A673 (cell line): ENCODE data around the gene UBA52. TPM values are rescaled to one million over a fixed set of nuclear protein-coding genes. Genes with fewer than 3 reads are reported as not detected.
"Not testable (repeated sequence)": the region's sequence is repeated elsewhere in the genome, so short reads cannot be mapped to it uniquely, and the experiment has no call there.

ENCODE experiments used
- BruUV-seq: library from RNA; stranded (reverse); fragments of 400-500 nt; replicated peaks from 2 replicates; lab custom pipeline; 2021; lab: Mats Ljungman, UMichigan
- CTCF ChIA-PET: fragments of 300-600 bp; sonication (Branson Sonifier 250); formaldehyde crosslinking; loops from one replicate; lab custom pipeline; 2022; ENCODE audit warnings: antibody characterized with exemption; lab: Charles Lee
- POLR2A ChIA-PET: fragments of 300-600 bp; sonication (Branson Sonifier 250); formaldehyde crosslinking; loops from one replicate; lab custom pipeline; 2022; ENCODE audit warnings: antibody characterized with exemption; ENCODE audit not compliant: low non-redundant PET; lab: Charles Lee
- DNase-seq: peaks from one replicate; pipeline ENCODE4 v3.0.0-alpha.2; 2015; ENCODE audit warnings: low spot score
- H3K27ac ChIP-seq: fragments of 200-600 bp; sonication (generic); 2 replicates; pipeline ENCODE4 v1.5.1; 2016; ENCODE audit warnings: mixed run types, low read depth, mild to moderate bottlenecking, mixed read lengths, antibody characterized with exemption, low read length; ENCODE audit not compliant: poor library complexity, severe bottlenecking
- H3K27me3 ChIP-seq: fragments of 200-600 bp; sonication (generic); replicated peaks from 2 replicates; pipeline ENCODE4 v1.6.1; 2017; ENCODE audit warnings: mixed run types, low read depth, mild to moderate bottlenecking, mixed read lengths, antibody characterized with exemption, low read length; ENCODE audit not compliant: insufficient read depth, poor library complexity
- H3K36me3 ChIP-seq: fragments of 200-600 bp; sonication (generic); 2 replicates; pipeline ENCODE4 v1.6.1; 2016; ENCODE audit warnings: mixed run types, mild to moderate bottlenecking, mixed read lengths, antibody characterized with exemption, low read length; ENCODE audit not compliant: insufficient read depth, poor library complexity, severe bottlenecking
- H3K4me1 ChIP-seq: fragments of 200-600 bp; sonication (generic); 2 replicates; pipeline ENCODE4 v1.6.1; 2017; ENCODE audit warnings: mixed run types, mild to moderate bottlenecking, mixed read lengths, antibody characterized with exemption, low read length; ENCODE audit not compliant: insufficient read depth, poor library complexity, severe bottlenecking
- H3K4me3 ChIP-seq: fragments of 200-600 bp; sonication (generic); 2 replicates; pipeline ENCODE4 v1.5.1; 2016; ENCODE audit warnings: low read depth, mixed run types, mild to moderate bottlenecking, mixed read lengths, low read length; ENCODE audit not compliant: poor library complexity, severe bottlenecking
- H3K9me3 ChIP-seq: fragments of 200-600 bp; sonication (generic); 2 replicates; pipeline ENCODE4 v1.6.1; 2016; ENCODE audit warnings: mixed run types, low read depth, mild to moderate bottlenecking, mixed read lengths, antibody characterized with exemption, low read length; ENCODE audit not compliant: poor library complexity, severe bottlenecking
- EZH2 ChIP-seq: fragments of 200-600 bp; sonication (generic); IDR thresholded peaks from 2 replicates; pipeline ENCODE4 v1.6.1; 2017; ENCODE audit warnings: borderline replicate concordance, low read depth, mild to moderate bottlenecking, mixed read lengths, antibody characterized with exemption, low read length; ENCODE audit not compliant: poor library complexity, severe bottlenecking
- intact Hi-C: fragments of 100-400 bp; cut with micrococcal nuclease; formaldehyde crosslinking; loops from one replicate; pipeline ENCODE4 v1.10.0; 2022; ENCODE audit not compliant: unreplicated experiment
- total RNA-seq: library from RNA; stranded (reverse); gene quantifications from 2 replicates; pipeline ENCODE4 v1.2.3, GENCODE V29; 2021
- TF ChIP-seq, protein P1 (sequence below): fragments of 300-800, 200-600 bp; sonication (generic); conservative IDR thresholded peaks from 2 replicates; pipeline ENCODE4 v1.5.1; 2017; ENCODE audit warnings: low read depth, mild to moderate bottlenecking, antibody characterized with exemption, low read length, moderate library complexity, mixed read lengths

The UBA52 gene
- total RNA-seq, 1 experiment from 2014 or later = 1,348 TPM

DNA sequence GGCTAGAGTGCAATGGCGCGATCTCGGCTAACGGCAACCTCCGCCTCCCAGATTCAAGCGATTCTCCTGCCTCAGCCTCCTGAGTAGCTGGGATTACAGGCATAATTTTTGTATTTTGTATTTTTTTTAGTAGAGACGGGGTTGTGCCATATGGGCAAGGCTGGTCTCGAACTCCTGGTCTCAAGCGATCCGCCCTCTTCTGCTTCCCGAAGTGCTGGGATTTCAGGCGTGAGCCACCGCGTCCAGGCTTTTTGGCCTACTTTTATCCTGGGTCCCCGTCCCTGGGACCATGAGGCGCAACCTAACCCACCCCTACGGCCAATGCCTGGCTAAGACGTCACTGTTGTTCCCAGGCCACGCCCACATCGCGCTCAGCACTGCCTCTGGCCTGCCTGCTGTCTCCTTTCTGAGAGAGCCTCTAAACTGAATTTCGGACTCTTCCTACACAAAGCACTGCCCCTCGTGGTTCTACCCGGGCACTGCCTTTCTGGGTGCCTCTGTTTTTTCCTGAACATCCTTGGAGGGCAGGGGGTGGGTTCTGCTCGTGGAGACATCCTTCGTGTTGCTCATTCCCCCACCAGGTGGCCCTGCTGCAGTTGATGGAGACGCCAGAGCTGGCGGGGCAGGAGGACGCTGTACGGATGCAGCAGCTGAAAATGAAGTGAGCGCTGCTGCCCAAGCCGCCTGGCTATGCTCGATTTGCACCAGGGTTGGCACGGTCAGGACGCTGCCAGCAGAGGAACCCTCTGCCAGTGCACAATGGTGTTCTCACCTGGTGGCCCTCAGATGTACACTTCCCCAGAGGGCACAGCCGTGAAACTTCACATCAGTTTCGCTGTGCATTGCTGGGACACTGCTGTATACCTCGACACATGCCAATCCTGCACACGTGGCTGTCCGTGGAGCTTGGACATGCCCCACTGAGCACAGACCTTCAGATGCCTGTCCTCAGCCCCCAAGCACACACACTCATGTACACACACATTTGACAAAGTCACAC, 18.9 kb downstream of the UBA52 start:
- intact Hi-C loops = loop anchor here (5.0 to 10.0 kb wide), 4 partner anchors 87 to 327 kb away; partner anchors contain the start of genes COPE and DDX49
- no peaks in the 10 kb centered on the region for H3K27me3 ChIP-seq
- ChIA-PET CTCF (interaction anchor here (0.7 kb wide), 2 partner anchors 149 to 304 kb away, joined by 6 to 7 read pairs; no protein-coding TSS in a partner anchor), POLR2A (interaction anchor here (0.7 kb wide), 1 partner anchor 273 kb away, joined by 5 read pairs; no protein-coding TSS in a partner anchor)
- H3K9me3 ChIP-seq = no peaks in the 10 kb centered on the region
- H3K36me3 ChIP-seq = peaks cover 10% of the 10 kb centered on the region
- peak; percentile 94 for DNase-seq
- TSS peak; percentile 78 for BruUV-seq
- peak overlapping the region; percentile 96 for H3K27ac ChIP-seq
- TF ChIP-seq, protein P1, sequence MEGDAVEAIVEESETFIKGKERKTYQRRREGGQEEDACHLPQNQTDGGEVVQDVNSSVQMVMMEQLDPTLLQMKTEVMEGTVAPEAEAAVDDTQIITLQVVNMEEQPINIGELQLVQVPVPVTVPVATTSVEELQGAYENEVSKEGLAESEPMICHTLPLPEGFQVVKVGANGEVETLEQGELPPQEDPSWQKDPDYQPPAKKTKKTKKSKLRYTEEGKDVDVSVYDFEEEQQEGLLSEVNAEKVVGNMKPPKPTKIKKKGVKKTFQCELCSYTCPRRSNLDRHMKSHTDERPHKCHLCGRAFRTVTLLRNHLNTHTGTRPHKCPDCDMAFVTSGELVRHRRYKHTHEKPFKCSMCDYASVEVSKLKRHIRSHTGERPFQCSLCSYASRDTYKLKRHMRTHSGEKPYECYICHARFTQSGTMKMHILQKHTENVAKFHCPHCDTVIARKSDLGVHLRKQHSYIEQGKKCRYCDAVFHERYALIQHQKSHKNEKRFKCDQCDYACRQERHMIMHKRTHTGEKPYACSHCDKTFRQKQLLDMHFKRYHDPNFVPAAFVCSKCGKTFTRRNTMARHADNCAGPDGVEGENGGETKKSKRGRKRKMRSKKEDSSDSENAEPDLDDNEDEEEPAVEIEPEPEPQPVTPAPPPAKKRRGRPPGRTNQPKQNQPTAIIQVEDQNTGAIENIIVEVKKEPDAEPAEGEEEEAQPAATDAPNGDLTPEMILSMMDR = peak; percentile 72
- no peak for TF ChIP-seq EZH2
- peaks cover 48% of the 10 kb centered on the region for H3K4me1 ChIP-seq
- peak overlapping the region; percentile 83 for H3K4me3 ChIP-seq

DNA sequence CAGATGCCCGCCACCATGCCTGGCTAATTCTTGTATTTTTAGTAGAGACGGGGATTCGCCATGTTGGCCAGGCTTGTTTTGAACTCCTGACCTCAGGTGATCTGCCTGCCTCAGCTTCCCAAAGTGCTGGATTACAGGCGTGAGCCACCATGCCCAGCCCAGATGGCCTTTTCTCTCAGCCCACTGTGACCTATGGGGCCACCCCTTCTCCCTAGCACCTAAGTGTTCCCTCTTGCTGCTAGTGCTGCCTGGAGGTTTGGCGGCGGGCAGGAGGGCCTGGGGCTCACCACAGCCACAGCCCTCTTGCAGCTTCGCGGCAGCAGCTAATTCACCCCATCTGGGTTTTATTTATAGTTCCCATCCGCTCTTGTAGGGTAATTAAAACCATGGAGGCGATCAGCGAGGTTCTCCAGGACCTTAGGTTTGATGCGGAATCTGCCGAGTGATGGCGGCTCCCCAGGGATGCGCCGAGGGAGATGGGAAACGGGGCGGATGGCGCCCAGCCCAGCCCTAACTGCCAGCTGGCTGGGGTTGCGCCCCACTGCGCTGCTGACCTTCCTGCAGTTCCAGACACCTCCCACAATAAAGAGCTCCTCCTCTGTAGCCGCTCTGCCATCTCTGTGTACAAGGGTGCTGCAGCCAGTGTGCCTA, 20.2 kb downstream of the UBA52 start:
- TF ChIP-seq, protein P1 = no peak
- TF ChIP-seq EZH2 = no peak
- intact Hi-C loops = loop anchor here (5.0 to 10.0 kb wide), 4 partner anchors 85 to 325 kb away; partner anchors contain the start of genes COPE and DDX49
- POLR2A ChIA-PET = no interaction called here

DNA sequence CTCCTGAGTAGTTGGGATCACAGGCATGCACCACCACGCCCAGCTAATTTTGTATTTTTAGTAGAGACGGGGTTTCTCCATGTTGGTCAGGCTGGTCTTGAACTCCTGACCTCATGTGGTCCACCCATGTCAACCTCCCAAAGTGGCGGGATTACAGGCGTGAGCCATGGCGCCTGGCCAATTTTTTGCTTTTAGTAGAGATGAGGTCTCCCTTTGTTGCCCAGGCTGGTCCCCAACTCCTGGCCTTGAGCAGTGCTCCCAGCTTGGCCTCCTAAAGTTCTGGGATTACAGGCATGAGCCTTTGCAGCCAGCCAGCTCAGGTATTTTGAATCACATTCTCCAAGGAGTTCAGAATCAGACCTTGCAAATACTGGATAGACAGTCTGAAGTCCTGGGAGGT, 21.1 kb downstream of the UBA52 start:
- peaks cover 61% of the 10 kb centered on the region for H3K4me1 ChIP-seq
- BruUV-seq, H3K27me3 ChIP-seq, H3K4me3 ChIP-seq, DNase-seq, H3K9me3 ChIP-seq, POLR2A ChIA-PET: not testable (repeated sequence)
- CTCF ChIA-PET = interaction anchor here (0.6 to 0.7 kb wide), 2 partner anchors 21 to 80 kb away, joined by 3 read pairs; partner anchors contain the start of gene UBA52
- H3K27ac ChIP-seq = peak overlapping the region; percentile 41
- H3K36me3 ChIP-seq = peaks cover 21% of the 10 kb centered on the region
- intact Hi-C loops = loop anchor here (5.0 to 10.0 kb wide), 4 partner anchors 85 to 325 kb away; partner anchors contain the start of genes COPE and DDX49

More for the DNA sequence above, 20.2 kb downstream of the UBA52 start:
- Histone ChIP-seq H3K4me3 (no peak overlapping the region), H3K27me3 (no peaks in the 10 kb centered on the region), H3K27ac (peak overlapping the region; percentile 53), H3K36me3 (peaks cover 21% of the 10 kb centered on the region), H3K4me1 (peaks cover 54% of the 10 kb centered on the region), H3K9me3 (no peaks in the 10 kb centered on the region)
- CTCF ChIA-PET = no interaction called here
- no TSS peak for BruUV-seq
- peak; percentile 80 for DNase-seq
